Central memory CD8-positive, alpha-beta T cell (primary cell): ENCODE data around the gene USB1.

Experiments
- ATAC-seq: fragments of 150-1000 bp; cut with Tn5 transposase; replicated peaks from 2 replicates; pipeline ENCODE4 v1.10.0; 2022; ENCODE audit warnings: mild to moderate bottlenecking, moderate FRiP score, moderate number of reproducible peaks; ENCODE audit not compliant: poor library complexity, severe bottlenecking; ENCODE audit errors: extremely low read depth
- DNase-seq, 2 donors: peaks; one replicate each; pipeline ENCODE4 v3.0.0; 2021; ENCODE audit warnings: low spot score in 2 of 2
- H3K27ac Mint-ChIP-seq: one replicate; pipeline ENCODE4 v1.8.0; 2022; ENCODE audit warnings: low read depth, mild to moderate bottlenecking, moderate library complexity, mixed read lengths
- H3K27me3 Mint-ChIP-seq: one replicate; pipeline ENCODE4 v1.8.0; 2022; ENCODE audit warnings: mixed read lengths
- H3K36me3 Mint-ChIP-seq: one replicate; pipeline ENCODE4 v1.8.0; 2022; ENCODE audit warnings: mild to moderate bottlenecking, moderate library complexity, mixed read lengths; ENCODE audit not compliant: insufficient read depth
- H3K4me1 Mint-ChIP-seq: one replicate; pipeline ENCODE4 v1.8.0; 2022; ENCODE audit warnings: mixed read lengths
- H3K4me3 Mint-ChIP-seq: one replicate; pipeline ENCODE4 v1.8.0; 2022; ENCODE audit warnings: mild to moderate bottlenecking, moderate library complexity, mixed read lengths
- H3K9me3 Mint-ChIP-seq: one replicate; pipeline ENCODE4 v1.8.0; 2022; ENCODE audit warnings: mixed read lengths

USB1 gene

DNA sequence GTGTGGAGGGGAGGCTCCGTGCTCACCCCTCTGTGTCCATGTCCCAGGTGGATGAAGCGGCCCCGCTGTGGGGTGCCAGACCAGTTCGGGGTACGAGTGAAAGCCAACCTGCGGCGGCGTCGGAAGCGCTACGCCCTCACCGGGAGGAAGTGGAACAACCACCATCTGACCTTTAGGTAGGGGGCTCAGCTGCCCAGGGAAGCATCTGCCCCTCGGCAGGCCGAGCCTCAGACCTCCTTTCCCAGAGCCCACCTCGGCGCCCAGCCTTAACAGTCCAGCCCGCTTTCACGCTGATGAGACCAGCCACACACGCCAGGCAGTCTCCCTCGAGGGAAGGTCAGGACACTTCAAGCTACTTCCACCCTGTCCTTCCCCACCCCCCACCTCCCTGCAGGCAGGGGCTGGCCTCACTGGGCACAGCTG is 37.0 kb downstream of the USB1 start:
- no peak overlapping the region for H3K27ac Mint-ChIP-seq

GRCh38 chr16:58039829-58040495 is 38.8 kb downstream of the USB1 start:
- peaks cover 2% of the 10 kb centered on the region for H3K36me3 Mint-ChIP-seq
- H3K27ac Mint-ChIP-seq = no peak overlapping the region
- no peak overlapping the region for H3K4me3 Mint-ChIP-seq
- ATAC-seq = no peak
- no peaks in the 10 kb centered on the region for H3K4me1 Mint-ChIP-seq
- no peaks in the 10 kb centered on the region for H3K27me3 Mint-ChIP-seq
- no peak for DNase-seq
- no peaks in the 10 kb centered on the region for H3K9me3 Mint-ChIP-seq

More for the DNA sequence above, 37.0 kb downstream of the USB1 start:
- H3K4me3 Mint-ChIP-seq = no peak overlapping the region
- no peaks in the 10 kb centered on the region for H3K27me3 Mint-ChIP-seq
- ATAC-seq (no peak), DNase-seq (no peak)
- H3K36me3 Mint-ChIP-seq = peaks cover 2% of the 10 kb centered on the region
- no peaks in the 10 kb centered on the region for H3K9me3 Mint-ChIP-seq
- no peaks in the 10 kb centered on the region for H3K4me1 Mint-ChIP-seq

- no peak for ATAC-seq
- Mint-ChIP-seq H3K9me3 (no peaks in the 10 kb centered on the region), H3K36me3 (peaks cover 2% of the 10 kb centered on the region), H3K4me3 (no peak overlapping the region), H3K27ac (no peak overlapping the region), H3K4me1 (no peaks in the 10 kb centered on the region), H3K27me3 (no peaks in the 10 kb centered on the region)
- no peak for DNase-seq
These were observed 39.3 kb downstream of the USB1 start for GRCh38 chr16:58040496-58040846.

DNA sequence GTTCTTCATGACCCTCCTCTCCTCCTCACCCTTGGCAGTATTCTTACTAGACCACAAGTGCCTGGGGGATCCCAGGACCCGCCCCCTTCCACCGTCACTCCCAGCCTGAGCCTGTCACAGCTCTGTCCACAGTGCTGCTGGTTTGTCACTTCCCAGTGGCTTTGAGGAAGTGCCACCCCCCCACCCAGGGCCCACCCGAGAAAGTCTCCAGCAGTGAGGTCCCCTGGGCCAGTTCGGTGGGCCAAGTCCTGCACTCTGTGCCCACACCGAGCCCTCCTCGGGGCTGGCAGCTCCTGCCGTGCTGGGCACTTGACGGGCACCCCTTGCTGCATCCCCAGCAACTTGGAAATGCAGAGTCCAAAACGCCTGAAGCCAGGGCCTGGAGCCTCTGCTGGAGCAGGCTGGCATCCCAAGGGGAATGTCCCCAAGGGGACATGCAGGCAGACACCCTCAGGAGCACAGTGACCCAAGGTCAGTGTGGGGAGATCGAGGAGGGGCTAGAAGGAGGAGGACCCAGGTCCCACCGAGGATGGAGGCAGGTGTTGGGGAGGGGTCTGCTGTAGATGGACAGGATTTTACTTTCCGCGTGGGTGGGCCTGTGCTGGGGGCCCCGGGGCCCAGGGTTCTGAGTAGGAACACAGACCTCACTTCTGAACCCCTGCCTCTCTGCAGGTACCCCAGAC is 39.9 kb downstream of the USB1 start:
- H3K27ac Mint-ChIP-seq = no peak overlapping the region
- ATAC-seq = no peak
- no peaks in the 10 kb centered on the region for H3K9me3 Mint-ChIP-seq
- no peak for DNase-seq
- H3K27me3 Mint-ChIP-seq = no peaks in the 10 kb centered on the region
- peaks cover 2% of the 10 kb centered on the region for H3K36me3 Mint-ChIP-seq
- H3K4me1 Mint-ChIP-seq = no peaks in the 10 kb centered on the region
- H3K4me3 Mint-ChIP-seq = no peak overlapping the region

DNA sequence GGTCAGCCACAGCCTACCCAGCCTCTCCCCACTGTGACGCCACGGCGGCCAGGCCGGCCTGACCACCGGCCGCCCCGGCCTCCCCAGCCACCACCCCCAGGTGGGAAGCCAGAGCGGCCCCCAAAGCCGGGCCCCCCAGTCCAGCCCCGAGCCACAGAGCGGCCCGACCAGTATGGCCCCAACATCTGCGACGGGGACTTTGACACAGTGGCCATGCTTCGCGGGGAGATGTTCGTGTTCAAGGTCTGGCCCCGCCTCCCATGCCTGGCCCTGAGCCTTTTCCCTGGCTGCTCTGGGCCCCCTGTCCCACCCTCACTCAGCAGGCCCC is 40.4 kb downstream of the USB1 start:
- Mint-ChIP-seq H3K36me3 (peaks cover 2% of the 10 kb centered on the region), H3K27ac (no peak overlapping the region), H3K27me3 (no peaks in the 10 kb centered on the region), H3K4me1 (no peaks in the 10 kb centered on the region), H3K4me3 (no peak overlapping the region), H3K9me3 (no peaks in the 10 kb centered on the region)
- ATAC-seq (no peak), DNase-seq (no peak)

DNA sequence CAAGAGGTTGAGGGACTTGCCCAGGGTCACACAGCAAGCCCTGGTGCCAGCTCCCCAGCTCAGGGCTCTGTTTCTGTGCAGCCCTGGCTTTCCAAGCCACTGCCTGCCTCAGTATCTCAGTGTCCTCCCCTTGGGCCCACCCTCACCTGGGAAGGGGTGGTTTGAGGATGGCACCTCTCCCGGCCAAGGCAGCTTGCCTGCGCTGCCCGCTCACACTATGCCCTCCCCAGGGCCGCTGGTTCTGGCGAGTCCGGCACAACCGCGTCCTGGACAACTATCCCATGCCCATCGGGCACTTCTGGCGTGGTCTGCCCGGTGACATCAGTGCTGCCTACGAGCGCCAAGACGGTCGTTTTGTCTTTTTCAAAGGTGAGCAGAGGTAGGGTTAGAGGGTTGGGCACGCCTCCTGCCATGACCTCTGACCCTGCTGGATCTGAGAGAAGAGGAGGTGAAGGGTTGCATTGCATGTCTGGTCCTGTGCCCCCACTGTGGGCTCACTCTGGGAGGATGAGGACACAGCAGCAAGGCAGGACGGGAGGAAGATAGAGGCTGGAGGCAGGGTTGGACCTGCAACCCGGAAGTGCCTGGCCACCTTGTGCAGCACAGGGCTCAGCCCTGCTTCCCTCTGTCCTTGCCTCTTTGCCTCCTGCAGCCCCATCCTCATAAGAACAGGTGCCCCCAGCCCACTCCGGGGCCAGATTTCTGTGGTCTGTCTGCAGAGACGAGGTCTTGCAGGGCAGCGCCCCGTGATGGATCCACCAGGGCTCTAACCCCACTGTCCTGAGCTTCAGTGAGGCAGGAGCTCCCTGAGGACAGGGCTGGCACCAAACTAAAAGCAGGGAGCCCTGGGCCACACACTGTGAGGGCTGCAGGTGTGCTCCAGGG is 41.0 kb downstream of the USB1 start:
- H3K4me3 Mint-ChIP-seq = no peak overlapping the region
- DNase-seq (no peak), ATAC-seq (no peak)
- H3K36me3 Mint-ChIP-seq = peaks cover 2% of the 10 kb centered on the region
- H3K27me3 Mint-ChIP-seq = no peaks in the 10 kb centered on the region
- no peak overlapping the region for H3K27ac Mint-ChIP-seq
- H3K4me1 Mint-ChIP-seq = no peaks in the 10 kb centered on the region
- H3K9me3 Mint-ChIP-seq = no peaks in the 10 kb centered on the region

GRCh38 chr16:58042886-58043515 is 41.8 kb downstream of the USB1 start:
- Mint-ChIP-seq H3K36me3 (peaks cover 2% of the 10 kb centered on the region), H3K27me3 (no peaks in the 10 kb centered on the region), H3K9me3 (no peaks in the 10 kb centered on the region), H3K27ac (no peak overlapping the region), H3K4me3 (no peak overlapping the region), H3K4me1 (no peaks in the 10 kb centered on the region)
- no peak for DNase-seq
- no peak for ATAC-seq

GRCh38 chr16:58043571-58044155 is 42.5 kb downstream of the USB1 start:
- Mint-ChIP-seq H3K4me1 (no peaks in the 10 kb centered on the region), H3K9me3 (no peaks in the 10 kb centered on the region), H3K36me3 (peaks cover 2% of the 10 kb centered on the region), H3K27ac (no peak overlapping the region), H3K4me3 (no peak overlapping the region), H3K27me3 (no peaks in the 10 kb centered on the region)
- no peak for DNase-seq
- ATAC-seq = no peak

- ATAC-seq = no peak
- no peaks in the 10 kb centered on the region for H3K4me1 Mint-ChIP-seq
- DNase-seq = no peak
- H3K36me3 Mint-ChIP-seq = peaks cover 2% of the 10 kb centered on the region
- no peaks in the 10 kb centered on the region for H3K27me3 Mint-ChIP-seq
- H3K4me3 Mint-ChIP-seq = no peak overlapping the region
- no peak overlapping the region for H3K27ac Mint-ChIP-seq
- H3K9me3 Mint-ChIP-seq = no peaks in the 10 kb centered on the region
These were observed 43.2 kb downstream of the USB1 start for GRCh38 chr16:58044266-58045019.

DNA sequence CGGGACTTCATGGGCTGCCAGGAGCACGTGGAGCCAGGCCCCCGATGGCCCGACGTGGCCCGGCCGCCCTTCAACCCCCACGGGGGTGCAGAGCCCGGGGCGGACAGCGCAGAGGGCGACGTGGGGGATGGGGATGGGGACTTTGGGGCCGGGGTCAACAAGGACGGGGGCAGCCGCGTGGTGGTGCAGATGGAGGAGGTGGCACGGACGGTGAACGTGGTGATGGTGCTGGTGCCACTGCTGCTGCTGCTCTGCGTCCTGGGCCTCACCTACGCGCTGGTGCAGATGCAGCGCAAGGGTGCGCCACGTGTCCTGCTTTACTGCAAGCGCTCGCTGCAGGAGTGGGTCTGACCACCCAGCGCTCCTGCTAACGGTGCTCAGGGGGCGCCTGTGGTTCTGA is 43.9 kb downstream of the USB1 start:
- no peak for DNase-seq
- peaks cover 5% of the 10 kb centered on the region for H3K27me3 Mint-ChIP-seq
- no peak overlapping the region for H3K4me3 Mint-ChIP-seq
- H3K9me3 Mint-ChIP-seq = no peaks in the 10 kb centered on the region
- no peak for ATAC-seq
- H3K4me1 Mint-ChIP-seq = no peaks in the 10 kb centered on the region
- no peaks in the 10 kb centered on the region for H3K36me3 Mint-ChIP-seq
- no peak overlapping the region for H3K27ac Mint-ChIP-seq

GRCh38 chr16:58046054-58046881 is 45.1 kb downstream of the USB1 start:
- H3K27ac Mint-ChIP-seq = no peak overlapping the region
- no peaks in the 10 kb centered on the region for H3K36me3 Mint-ChIP-seq
- ATAC-seq (no peak), DNase-seq (no peak)
- H3K9me3 Mint-ChIP-seq = no peaks in the 10 kb centered on the region
- H3K4me1 Mint-ChIP-seq = no peaks in the 10 kb centered on the region
- no peak overlapping the region for H3K4me3 Mint-ChIP-seq
- H3K27me3 Mint-ChIP-seq = peaks cover 15% of the 10 kb centered on the region
